Osteoblast (primary cell): Measurements from ENCODE around the gene SNTG2. TPM values are rescaled to one million over a fixed set of nuclear protein-coding genes. Genes with fewer than 3 reads are reported as not detected.

Experiments
- DNase-seq: peaks from one replicate; pipeline ENCODE4 v3.0.0; 2011; ENCODE audit warnings: low spot score, mixed read lengths; ENCODE audit not compliant: insufficient read length; ENCODE audit errors: missing footprints
- H2AFZ ChIP-seq: 2 replicates; pipeline ENCODE4 v1.6.0; 2011; ENCODE audit warnings: mild to moderate bottlenecking, low read length
- H3K27ac ChIP-seq: 2 replicates; pipeline ENCODE4 v1.5.1; 2011; ENCODE audit warnings: mild to moderate bottlenecking, low read depth, low read length, moderate library complexity
- H3K27me3 ChIP-seq: 2 replicates; pipeline ENCODE4 v1.6.0; 2012; ENCODE audit warnings: mild to moderate bottlenecking, control low read depth, inconsistent platforms, low read length, moderate library complexity; ENCODE audit not compliant: insufficient read depth
- H3K36me3 ChIP-seq: 2 replicates; pipeline ENCODE4 v1.5.1; 2011; ENCODE audit warnings: mild to moderate bottlenecking, low read length, control low read depth, moderate library complexity; ENCODE audit not compliant: insufficient read depth
- H3K4me1 ChIP-seq: 2 replicates; pipeline ENCODE4 v1.5.1; 2011; ENCODE audit warnings: mild to moderate bottlenecking, low read length, control low read depth, moderate library complexity; ENCODE audit not compliant: insufficient read depth
- H3K4me2 ChIP-seq: 2 replicates; pipeline ENCODE4 v1.6.0; 2011; ENCODE audit warnings: mild to moderate bottlenecking, low read length; ENCODE audit not compliant: insufficient read depth
- H3K4me3 ChIP-seq: fragments of 200-600 bp; sonication (generic); 3 replicates; pipeline ENCODE4 v1.5.1; 2012; ENCODE audit warnings: mild to moderate bottlenecking, low read length, inconsistent platforms; ENCODE audit not compliant: insufficient read depth
- H3K79me2 ChIP-seq: 2 replicates; pipeline ENCODE4 v1.6.0; 2012; ENCODE audit warnings: mild to moderate bottlenecking, low read length, control low read depth, inconsistent platforms; ENCODE audit not compliant: insufficient read depth
- H3K9me3 ChIP-seq: 2 replicates; pipeline ENCODE4 v1.5.1; 2011; ENCODE audit warnings: low read depth, low read length, control low read depth
- H4K20me1 ChIP-seq: 2 replicates; pipeline ENCODE4 v1.6.0; 2012; ENCODE audit warnings: mild to moderate bottlenecking, low read length, control low read depth; ENCODE audit not compliant: insufficient read depth
- CTCF ChIP-seq: IDR thresholded peaks from 2 replicates; pipeline ENCODE4 v1.5.1; 2011; ENCODE audit warnings: mild to moderate bottlenecking, low read depth, low read length, moderate library complexity; ENCODE audit errors: extremely low read depth
- total RNA-seq: library from RNA; depleted of rRNA; stranded (reverse); fragments of >200 nt; gene quantifications from 2 replicates; pipeline ENCODE4 v1.2.3, GENCODE V29; 2012

SNTG2 gene
- total RNA-seq, 1 donor = 1.4 TPM

- TF ChIP-seq CTCF = no peak
- Histone ChIP-seq H3K27ac (no peak overlapping the region), H3K79me2 (no peaks in the 10 kb centered on the region), H3K4me3 (no peak overlapping the region), H2AFZ (peak overlapping the region; percentile 77), H3K4me2 (peak overlapping the region; percentile 46), H3K27me3 (no peaks in the 10 kb centered on the region), H3K9me3 (no peaks in the 10 kb centered on the region), H3K36me3 (no peaks in the 10 kb centered on the region), H4K20me1 (no peaks in the 10 kb centered on the region), H3K4me1 (no peaks in the 10 kb centered on the region)
- no peak for DNase-seq
Observed at GRCh38 chr2:979069-979928, 28.6 kb downstream of the SNTG2 start.

DNA sequence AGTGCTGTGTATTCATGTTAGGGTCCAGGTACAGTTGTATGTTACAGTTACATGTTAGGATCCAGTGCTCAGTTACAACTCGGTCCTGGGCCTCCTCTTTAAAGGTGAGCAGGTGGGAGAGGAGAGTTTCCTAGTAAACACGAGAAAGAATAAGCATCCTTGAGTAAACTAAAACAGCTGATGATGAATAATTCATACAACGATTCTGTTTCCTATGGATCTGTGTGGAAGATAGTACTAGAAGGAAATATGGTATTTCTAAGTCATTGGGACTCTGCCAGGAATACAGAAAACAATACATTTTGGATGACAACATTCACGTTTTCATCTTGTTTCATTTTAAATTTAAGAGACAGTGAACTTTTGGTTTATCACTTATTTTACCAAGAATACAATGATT, 29.5 kb downstream of the SNTG2 start:
- Histone ChIP-seq H2AFZ (no peak overlapping the region), H4K20me1 (no peaks in the 10 kb centered on the region), H3K4me3 (no peak overlapping the region), H3K36me3 (no peaks in the 10 kb centered on the region), H3K4me2 (no peak overlapping the region), H3K27me3 (no peaks in the 10 kb centered on the region), H3K27ac (no peak overlapping the region), H3K79me2 (no peaks in the 10 kb centered on the region), H3K4me1 (no peaks in the 10 kb centered on the region), H3K9me3 (no peaks in the 10 kb centered on the region)
- TF ChIP-seq CTCF = no peak
- no peak for DNase-seq

- Histone ChIP-seq H3K27me3 (no peaks in the 10 kb centered on the region), H4K20me1 (no peaks in the 10 kb centered on the region), H3K4me1 (no peaks in the 10 kb centered on the region), H3K4me2 (no peak overlapping the region), H3K79me2 (no peaks in the 10 kb centered on the region), H3K9me3 (no peaks in the 10 kb centered on the region), H2AFZ (no peak overlapping the region), H3K36me3 (no peaks in the 10 kb centered on the region), H3K4me3 (no peak overlapping the region), H3K27ac (no peak overlapping the region)
- no peak for DNase-seq
- TF ChIP-seq CTCF = no peak
Observed at GRCh38 chr2:981258-981657, 30.6 kb downstream of the SNTG2 start.

- no peaks in the 10 kb centered on the region for H4K20me1 ChIP-seq
- H3K4me2 ChIP-seq = no peak overlapping the region
- H3K4me3 ChIP-seq = no peak overlapping the region
- H3K79me2 ChIP-seq = no peaks in the 10 kb centered on the region
- no peak overlapping the region for H3K27ac ChIP-seq
- DNase-seq = no peak
- no peaks in the 10 kb centered on the region for H3K27me3 ChIP-seq
- H3K36me3 ChIP-seq = no peaks in the 10 kb centered on the region
- H3K4me1 ChIP-seq = no peaks in the 10 kb centered on the region
- no peak overlapping the region for H2AFZ ChIP-seq
- no peaks in the 10 kb centered on the region for H3K9me3 ChIP-seq
- no peak for TF ChIP-seq CTCF
Observed at GRCh38 chr2:981759-982158, 31.1 kb downstream of the SNTG2 start.
